ENCODE data around the gene DNALI1. TPM values are rescaled to one million over a fixed set of nuclear protein-coding genes. Genes with fewer than 3 reads are reported as not detected.
"Not testable (repeated sequence)": the region's sequence is repeated elsewhere in the genome, so short reads cannot be mapped to it uniquely, and the experiment has no call there.

The DNALI1 gene
- total RNA-seq, 1 experiment from 2014 or later: 5.9 TPM

- peak; percentile 93 for DNase-seq (ENCODE audit: low read depth)
Measured at GRCh38 chr1:37553927-37554808, 2.6 kb upstream of the DNALI1 start, which contains the start of gene SNIP1. TSS of gene SNIP1 (minus strand) at chr1:37554293. CDS start at chr1:37554229, 64 bp downstream.

GRCh38 chr1:37557402-37557801 lies 662 bp downstream of the DNALI1 start:
- DNase-seq (ENCODE audit: low read depth): no peak

- DNase-seq (ENCODE audit: low read depth): no peak
Measured at GRCh38 chr1:37558411-37558810, 1.7 kb downstream of the DNALI1 start.

- no peak for DNase-seq (ENCODE audit: low read depth)
Measured at GRCh38 chr1:37559080-37559479, 2.3 kb downstream of the DNALI1 start.

- not testable (repeated sequence) for DNase-seq (ENCODE audit: low read depth)
Measured at GRCh38 chr1:37559957-37560379, 3.2 kb downstream of the DNALI1 start.

GRCh38 chr1:37560401-37561132 lies 3.8 kb downstream of the DNALI1 start:
- DNase-seq (ENCODE audit: low read depth): no peak

- peak; percentile 35 for DNase-seq (ENCODE audit: low read depth)
Measured at GRCh38 chr1:37561133-37562132, 4.7 kb downstream of the DNALI1 start.

GRCh38 chr1:37562984-37563383 lies 6.2 kb downstream of the DNALI1 start:
- no peak for DNase-seq (ENCODE audit: low read depth)

- DNase-seq (ENCODE audit: low read depth): no peak
Measured at GRCh38 chr1:37564892-37565291, 8.2 kb downstream of the DNALI1 start.

- DNase-seq (ENCODE audit: low read depth): no peak
Measured at GRCh38 chr1:37567023-37567422, 10.3 kb downstream of the DNALI1 start.

GRCh38 chr1:37570528-37571334 lies 14.0 kb downstream of the DNALI1 start:
- no peak for DNase-seq (ENCODE audit: low read depth)

GRCh38 chr1:37574834-37575480 lies 18.2 kb downstream of the DNALI1 start:
- peak; percentile 54 for DNase-seq (ENCODE audit: low read depth)

GRCh38 chr1:37575692-37576091 lies 19.0 kb downstream of the DNALI1 start:
- DNase-seq (ENCODE audit: low read depth): no peak

GRCh38 chr1:37584544-37584943 lies 27.8 kb downstream of the DNALI1 start:
- not testable (repeated sequence) for DNase-seq (ENCODE audit: low read depth)

- no peak for DNase-seq (ENCODE audit: low read depth)
Measured at GRCh38 chr1:37588939-37589338, 32.2 kb downstream of the DNALI1 start.

GRCh38 chr1:37593726-37594125 lies 37.0 kb downstream of the DNALI1 start:
- no peak for DNase-seq (ENCODE audit: low read depth)

- DNase-seq (ENCODE audit: low read depth): peak; percentile 94
Measured at GRCh38 chr1:37595440-37596181, 38.9 kb downstream of the DNALI1 start, which contains the start of gene GNL2. TSS of gene GNL2 (minus strand) at chr1:37595937. CDS start at chr1:37595822, 115 bp downstream.

GRCh38 chr1:37596182-37596667 lies 39.5 kb downstream of the DNALI1 start:
- no peak for DNase-seq (ENCODE audit: low read depth)

- no peak for DNase-seq (ENCODE audit: low read depth)
Measured at GRCh38 chr1:37599940-37600339, 43.2 kb downstream of the DNALI1 start.

All from RPMI7951 (cell line).